K562 (cell line): ENCODE measurements around the gene LHPP. TPM values are rescaled to one million over a fixed set of nuclear protein-coding genes. Genes with fewer than 3 reads are reported as not detected.
A peak's percentile ranks its signal among the peaks of the same experiment; 100 is the strongest.

Experiments used
- CCNT2 ChIP-seq: IDR thresholded peaks from 2 replicates; pipeline ENCODE4 v1.6.1; 2011; ENCODE audit warnings: borderline replicate concordance, low read depth, mild to moderate bottlenecking, moderate library complexity, mixed read lengths, low read length; ENCODE audit not compliant: insufficient read length; ENCODE audit errors: extremely low read depth
- DDX20 ChIP-seq: fragments of 450-650 bp; IDR thresholded peaks from 2 replicates; pipeline ENCODE4 v1.6.1; 2016; ENCODE audit warnings: missing genetic modification characterization, low read depth, mild to moderate bottlenecking, missing compliant biosample characterization, moderate library complexity
- ESRRA ChIP-seq: fragments of 450-650 bp; IDR thresholded peaks from 2 replicates; pipeline ENCODE4 v1.6.1; 2014; ENCODE audit warnings: low read depth, mild to moderate bottlenecking, moderate library complexity, borderline replicate concordance
- ETV1 ChIP-seq: fragments of 450-650 bp; conservative IDR thresholded peaks from 2 replicates; pipeline ENCODE4 v1.6.1; 2016; ENCODE audit warnings: missing genetic modification characterization, control low read depth, low read depth, missing compliant biosample characterization
- FOXP1 ChIP-seq: sonication (generic); formaldehyde crosslinking; IDR thresholded peaks from 2 replicates; pipeline ENCODE4 v1.8.0; 2022; ENCODE audit warnings: mild to moderate bottlenecking, missing genetic modification reagents
- NEUROD1 ChIP-seq: fragments of 150-350 bp; IDR thresholded peaks from 2 replicates; pipeline ENCODE4 v1.6.1; 2014; ENCODE audit warnings: borderline replicate concordance, low read length, low read depth; ENCODE audit not compliant: partially characterized antibody
- POLR2A ChIP-seq: fragments of 450-650 bp; conservative IDR thresholded peaks from 2 replicates; pipeline ENCODE4 v1.6.1; 2016
- POLR2G ChIP-seq: fragments of 200-400 bp; formaldehyde crosslinking; IDR thresholded peaks from 2 replicates; pipeline ENCODE4 v1.6.1; 2017; ENCODE audit warnings: low read depth, mild to moderate bottlenecking, antibody characterized with exemption, low read length, moderate library complexity
- PRMT5 ChIP-seq: sonication (generic); formaldehyde crosslinking; IDR thresholded peaks from 2 replicates; pipeline ENCODE4 v1.5.0; 2020; ENCODE audit warnings: missing genetic modification reagents
- TAF9B ChIP-seq: fragments of 450-650 bp; IDR thresholded peaks from 2 replicates; pipeline ENCODE4 v1.6.1; 2018; ENCODE audit warnings: mild to moderate bottlenecking; ENCODE audit not compliant: partially characterized antibody
- ZBTB17 ChIP-seq: fragments of 450-650 bp; formaldehyde crosslinking; IDR thresholded peaks from 2 replicates; pipeline ENCODE4 v1.4.0; 2020; ENCODE audit warnings: mild to moderate bottlenecking
- ZBTB43 ChIP-seq: sonication (generic); formaldehyde crosslinking; IDR thresholded peaks from 2 replicates; pipeline ENCODE4 v1.8.0; 2023; ENCODE audit warnings: mild to moderate bottlenecking, missing genetic modification reagents
- ZKSCAN8 ChIP-seq: fragments of 200-800 bp; sonication (Bioruptor generic); IDR thresholded peaks from 2 replicates; pipeline ENCODE4 v1.6.1; 2016; ENCODE audit warnings: missing genetic modification characterization, missing compliant biosample characterization
- ZNF318 ChIP-seq, 2 experiments: fragments of 450-650 bp; IDR thresholded peaks; 2 replicates each; pipeline ENCODE4 v1.6.1; 2016; ENCODE audit warnings: mild to moderate bottlenecking in 2 of 2, borderline replicate concordance in 1 of 2, low read depth in 1 of 2, moderate library complexity in 1 of 2
- ZNF431 ChIP-seq: sonication (generic); formaldehyde crosslinking; IDR thresholded peaks from 2 replicates; pipeline ENCODE4 v1.8.0; 2022; ENCODE audit warnings: mild to moderate bottlenecking, missing genetic modification reagents
- ZNF740 ChIP-seq, 3 experiments: fragments of 200-800 bp in 1 of 3; sonication (Bioruptor generic) in 1 of 3; sonication (generic) in 1 of 3; formaldehyde crosslinking in 1 of 3; IDR thresholded peaks; 2 replicates each; pipeline versions ENCODE4 v1.6.1 to v1.8.0; 2016 to 2022; ENCODE audit warnings: mild to moderate bottlenecking in 2 of 3, missing compliant biosample characterization in 2 of 3, missing genetic modification characterization in 2 of 3, missing genetic modification reagents in 1 of 3
- polyA plus RNA-seq, 8 experiments: library from polyadenylated mRNA; depleted of rRNA in 4 of 8; stranded (reverse) in 5 of 8; unstranded in 3 of 8; fragments of >200 nt; fragmentation: Nextera tagmentation in 2 of 8; fragmentation: Illumina TruSeq in 1 of 8; extraction: Ambion mirVana in 2 of 8; extraction: Trizol in 1 of 8; gene quantifications; 2 replicates each; pipeline versions ENCODE4 v1.2.1 to v1.2.3, GENCODE V29; 2011 to 2014; ENCODE audit warnings: inconsistent platforms in 1 of 8, missing spikeins in 1 of 8
- total RNA-seq, 7 experiments: library from RNA; depleted of rRNA in 6 of 7; stranded (reverse); fragments of >200 nt in 6 of 7; fragmentation: Illumina TruSeq in 2 of 7; extraction: Trizol in 2 of 7; gene quantifications; 2 replicates each; pipeline versions ENCODE4 v1.2.1 to v1.2.3, GENCODE V29; 2011 to 2021; ENCODE audit warnings: low replicate concordance in 1 of 7

The LHPP gene
- total and polyA plus RNA-seq, 9 of the 15 experiments (the other 6 are each of a cell fraction or from before 2014, with no cell fraction given), result 0.34 to 7.4 (median 3.0) TPM

- TF ChIP-seq ZNF318 (IDR thresholded peaks at IDR 0.05; ENCODE audit: borderline replicate concordance in 1 of 2, low read depth in 1 of 2) (no peak), ZNF431 (CRISPR knock-in tag) (no peak), ZKSCAN8 (CRISPR knock-in tag) (no peak), ZNF740 (CRISPR knock-in tag; IDR thresholded peaks at IDR 0.05) (no peak), ZNF740 (tag; IDR thresholded peaks at IDR 0.05) (no peak), FOXP1 (CRISPR knock-in tag) (no peak), DDX20 (tag) (no peak), ZBTB17 (CRISPR knock-in tag) (no peak), NEUROD1 (no peak), ESRRA (peak; percentile 55; the same call in 1 of the 2 replicates), POLR2G (no peak), ETV1 (no peak), ZBTB43 (CRISPR knock-in tag) (no peak), CCNT2 (peak; percentile 56), PRMT5 (CRISPR knock-in tag) (no peak), POLR2A (no peak), TAF9B (no peak)
Observed at GRCh38 chr10:124588736-124589490, 127.3 kb downstream of the LHPP start (continued).
